GM12801 (cell line): ENCODE results near the gene ZC3H14.

Source experiments
- CTCF ChIP-seq: IDR thresholded peaks from one replicate; pipeline ENCODE4 v1.5.1; 2011; ENCODE audit warnings: control low read depth; ENCODE audit not compliant: insufficient read length; ENCODE audit errors: extremely low read depth

Gene ZC3H14

GRCh38 chr14:88522393-88522792 lies 40.4 kb upstream of the ZC3H14 start:
- no peak for TF ChIP-seq CTCF

GRCh38 chr14:88533064-88533602 lies 29.7 kb upstream of the ZC3H14 start:
- no peak for TF ChIP-seq CTCF

- no peak for TF ChIP-seq CTCF
These were observed 27.7 kb upstream of the ZC3H14 start for GRCh38 chr14:88535149-88535548.

- TF ChIP-seq CTCF = no peak
These were observed 27.0 kb upstream of the ZC3H14 start for GRCh38 chr14:88535813-88536212.

- TF ChIP-seq CTCF = no peak
These were observed 21.5 kb upstream of the ZC3H14 start for GRCh38 chr14:88541324-88541723.

- TF ChIP-seq CTCF = no peak
These were observed 19.7 kb upstream of the ZC3H14 start for GRCh38 chr14:88542857-88543795.

GRCh38 chr14:88545256-88545655 lies 17.6 kb upstream of the ZC3H14 start:
- TF ChIP-seq CTCF = no peak
